PC-9 (cell line): Measurements from ENCODE around the gene BUB1B. TPM values are rescaled to one million over a fixed set of nuclear protein-coding genes. Genes with fewer than 3 reads are reported as not detected.

Source experiments
- BruUV-seq: library from RNA; stranded (reverse); fragments of 400-500 nt; replicated peaks from 2 replicates; lab custom pipeline; 2021; lab: Mats Ljungman, UMichigan
- CTCF ChIA-PET: fragments of 300-600 bp; sonication (Branson Sonifier 250); formaldehyde crosslinking; loops from one replicate; lab custom pipeline; 2022; ENCODE audit warnings: antibody characterized with exemption; lab: Charles Lee
- POLR2A ChIA-PET: fragments of 300-600 bp; sonication (Branson Sonifier 250); formaldehyde crosslinking; loops from one replicate; lab custom pipeline; 2022; ENCODE audit warnings: antibody characterized with exemption; ENCODE audit not compliant: unreplicated experiment; lab: Charles Lee
- DNase-seq, 2 experiments: peaks; one replicate each; pipeline versions ENCODE4 v3.0.0 to v3.0.0-alpha.2; 2015 to 2022; ENCODE audit warnings: mixed read lengths in 1 of 2
- H2AFZ ChIP-seq: fragments of 200-600 bp; sonication (generic); 2 replicates; pipeline ENCODE4 v1.8.1; 2017; ENCODE audit warnings: antibody characterized with exemption
- H3F3A ChIP-seq: fragments of 200-600 bp; sonication (generic); 2 replicates; pipeline ENCODE4 v1.8.1; 2017; ENCODE audit warnings: antibody characterized with exemption, mild to moderate bottlenecking, low read depth; ENCODE audit not compliant: insufficient read depth
- H3K27ac ChIP-seq: fragments of 200-600 bp; sonication (generic); 2 replicates; pipeline ENCODE4 v1.6.1; 2016; ENCODE audit warnings: mixed run types
- H3K27me3 ChIP-seq: fragments of 200-600 bp; sonication (generic); 2 replicates; pipeline ENCODE4 v1.6.1; 2016; ENCODE audit warnings: low read depth, mixed run types; ENCODE audit not compliant: insufficient read depth
- H3K36me3 ChIP-seq: fragments of 200-600 bp; sonication (generic); 2 replicates; pipeline ENCODE4 v1.6.1; 2016; ENCODE audit warnings: low read depth, mixed run types
- H3K4me1 ChIP-seq: fragments of 200-600 bp; sonication (generic); replicated peaks from 2 replicates; pipeline ENCODE4 v1.6.1; 2016; ENCODE audit warnings: mixed run types; ENCODE audit not compliant: insufficient read depth
- H3K4me2 ChIP-seq: fragments of 200-600 bp; sonication (generic); 2 replicates; pipeline ENCODE4 v1.6.1; 2017; ENCODE audit warnings: mixed run types
- H3K4me3 ChIP-seq: fragments of 200-600 bp; sonication (generic); 2 replicates; pipeline ENCODE4 v1.6.1; 2016; ENCODE audit warnings: mixed run types
- H3K79me2 ChIP-seq: fragments of 200-600 bp; sonication (generic); 2 replicates; pipeline ENCODE4 v1.6.1; 2017; ENCODE audit warnings: low read depth, mixed run types
- H3K9me2 ChIP-seq: fragments of 200-600 bp; sonication (generic); 2 replicates; pipeline ENCODE4 v1.8.1; 2017; ENCODE audit warnings: mild to moderate bottlenecking; ENCODE audit not compliant: insufficient read depth
- H3K9me3 ChIP-seq: fragments of 200-600 bp; sonication (generic); 2 replicates; pipeline ENCODE4 v1.8.1; 2016; ENCODE audit warnings: low read depth; ENCODE audit not compliant: insufficient read depth
- H4K20me1 ChIP-seq: fragments of 200-600 bp; sonication (generic); 2 replicates; pipeline ENCODE4 v1.8.1; 2017; ENCODE audit not compliant: insufficient read depth
- CTCF ChIP-seq: fragments of 200-600 bp; sonication (generic); conservative IDR thresholded peaks from 2 replicates; pipeline ENCODE4 v1.6.1; 2017; ENCODE audit warnings: mixed run types, antibody characterized with exemption, mild to moderate bottlenecking, moderate library complexity
- EZH2 ChIP-seq: fragments of 200-600 bp; sonication (generic); IDR thresholded peaks from 2 replicates; pipeline ENCODE4 v1.8.0; 2017; ENCODE audit warnings: antibody characterized with exemption, low read depth
- intact Hi-C: fragments of 100-400 bp; cut with micrococcal nuclease; formaldehyde crosslinking; loops from one replicate; pipeline ENCODE4 v1.10.0; 2022; ENCODE audit not compliant: unreplicated experiment
- total RNA-seq: library from RNA; stranded (reverse); gene quantifications from 2 replicates; pipeline ENCODE4 v1.2.3, GENCODE V29; 2021

The BUB1B gene
- total RNA-seq, 1 experiment from 2014 or later: 75.3 TPM

GRCh38 chr15:40219801-40220200 is 58.9 kb downstream of the BUB1B start:
- Histone ChIP-seq H3K9me3 (no peaks in the 10 kb centered on the region), H4K20me1 (no peaks in the 10 kb centered on the region), H3K27me3 (no peaks in the 10 kb centered on the region), H3K4me3 (no peak overlapping the region), H3K79me2 (no peaks in the 10 kb centered on the region), H2AFZ (no peak overlapping the region), H3K27ac (no peak overlapping the region), H3K4me1 (no peaks in the 10 kb centered on the region), H3K4me2 (no peak overlapping the region), H3K9me2 (no peaks in the 10 kb centered on the region), H3F3A (peaks cover 7% of the 10 kb centered on the region; the same call in 1 of the 2 replicates), H3K36me3 (0 out of 2 replicates have a peak, but pooled peaks cover 4% of the 10 kb centered on the region)
- ChIA-PET CTCF (interaction anchor here (3.5 kb wide), 1 partner anchor 53 kb away, joined by 83 read pairs; no protein-coding TSS in a partner anchor), POLR2A (no interaction called here)
- no peak for DNase-seq
- intact Hi-C loops: loop anchor here (10.0 kb wide), 1 partner anchor 205 kb away; no protein-coding TSS in a partner anchor
- no peak for TF ChIP-seq CTCF
- no peak for TF ChIP-seq EZH2
- no TSS peak for BruUV-seq

- no peak overlapping the region for H3K4me3 ChIP-seq
- no peak for DNase-seq
- H3K4me1 ChIP-seq: no peaks in the 10 kb centered on the region
- no peaks in the 10 kb centered on the region for H3K9me3 ChIP-seq
- 0 out of 2 replicates have a peak, but pooled peaks cover 4% of the 10 kb centered on the region for H3K36me3 ChIP-seq
- intact Hi-C loops: no loop called here
- H4K20me1 ChIP-seq: no peaks in the 10 kb centered on the region
- H3K79me2 ChIP-seq: no peaks in the 10 kb centered on the region
- POLR2A ChIA-PET: no interaction called here
- H3F3A ChIP-seq: no peaks in the 10 kb centered on the region; the same call in 1 of the 2 replicates
- no peak overlapping the region for H3K4me2 ChIP-seq
- no TSS peak for BruUV-seq
- no peak overlapping the region for H2AFZ ChIP-seq
- CTCF ChIA-PET: interaction anchor here (0.6 kb wide), 1 partner anchor 377 kb away, joined by 4 read pairs; no protein-coding TSS in a partner anchor
- H3K9me2 ChIP-seq: no peaks in the 10 kb centered on the region
- TF ChIP-seq CTCF (no peak), EZH2 (no peak)
- no peak overlapping the region for H3K27ac ChIP-seq
- H3K27me3 ChIP-seq: no peaks in the 10 kb centered on the region
These were observed 61.3 kb downstream of the BUB1B start for GRCh38 chr15:40222131-40222530.

- intact Hi-C loops: no loop called here
- H3K9me3 ChIP-seq: no peaks in the 10 kb centered on the region
- no peaks in the 10 kb centered on the region; the same call in 1 of the 2 replicates for H3F3A ChIP-seq
- H4K20me1 ChIP-seq: no peaks in the 10 kb centered on the region
- H3K36me3 ChIP-seq: no peaks in the 10 kb centered on the region
- no TSS peak for BruUV-seq
- H2AFZ ChIP-seq: no peak overlapping the region
- no peak overlapping the region for H3K27ac ChIP-seq
- H3K4me1 ChIP-seq: no peaks in the 10 kb centered on the region
- no peak for DNase-seq
- H3K27me3 ChIP-seq: no peaks in the 10 kb centered on the region
- H3K4me3 ChIP-seq: no peak overlapping the region
- H3K9me2 ChIP-seq: no peaks in the 10 kb centered on the region
- H3K79me2 ChIP-seq: no peaks in the 10 kb centered on the region
- CTCF ChIA-PET: interaction anchor here (0.7 kb wide), 1 partner anchor 34 kb away, joined by 3 read pairs; no protein-coding TSS in a partner anchor
- TF ChIP-seq CTCF: no peak
- no peak for TF ChIP-seq EZH2
- H3K4me2 ChIP-seq: no peak overlapping the region
- POLR2A ChIA-PET: interaction anchor here (0.6 kb wide), 1 partner anchor 31 kb away, joined by 3 read pairs; no protein-coding TSS in a partner anchor
These were observed 65.9 kb downstream of the BUB1B start for GRCh38 chr15:40226736-40227135.
